HG02642 (cell line): ENCODE measurements around the gene KYAT1.
"Not testable (repeated sequence)": the region's sequence is repeated elsewhere in the genome, so short reads cannot be mapped to it uniquely, and the experiment has no call there.

Experiments
- ATAC-seq: cut with Tn5 transposase; IDR thresholded peaks from one replicate; pipeline ENCODE4 v1.9.1; 2021; ENCODE audit warnings: mild to moderate bottlenecking; ENCODE audit not compliant: unreplicated experiment, poor library complexity

Gene KYAT1

GRCh38 chr9:128886211-128886891, 4.6 kb upstream of the KYAT1 start:
- no peak for ATAC-seq

- no peak for ATAC-seq
These were observed 4.0 kb upstream of the KYAT1 start for GRCh38 chr9:128885798-128886197.

GRCh38 chr9:128885376-128885775, 3.6 kb upstream of the KYAT1 start:
- ATAC-seq: no peak

DNA sequence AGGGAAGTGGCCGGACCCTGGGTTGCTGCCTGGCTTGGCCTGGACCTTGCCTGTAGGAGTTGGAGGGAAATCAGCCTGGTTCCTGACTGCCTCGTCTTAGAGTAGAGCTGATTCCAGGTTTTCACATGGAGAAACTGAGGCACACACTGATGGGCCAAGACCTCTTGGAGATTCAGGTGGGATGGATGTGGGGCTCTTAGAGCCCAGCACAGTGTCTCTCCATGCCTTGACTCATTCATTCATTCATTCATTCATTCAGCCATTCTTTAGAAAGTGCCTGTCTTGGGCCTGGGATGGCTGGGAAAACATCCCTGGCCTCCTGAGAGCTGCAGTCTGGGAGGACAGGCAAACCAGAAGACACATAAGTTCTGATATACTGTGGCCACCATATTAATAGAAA, 2.4 kb upstream of the KYAT1 start:
- ATAC-seq: no peak

DNA sequence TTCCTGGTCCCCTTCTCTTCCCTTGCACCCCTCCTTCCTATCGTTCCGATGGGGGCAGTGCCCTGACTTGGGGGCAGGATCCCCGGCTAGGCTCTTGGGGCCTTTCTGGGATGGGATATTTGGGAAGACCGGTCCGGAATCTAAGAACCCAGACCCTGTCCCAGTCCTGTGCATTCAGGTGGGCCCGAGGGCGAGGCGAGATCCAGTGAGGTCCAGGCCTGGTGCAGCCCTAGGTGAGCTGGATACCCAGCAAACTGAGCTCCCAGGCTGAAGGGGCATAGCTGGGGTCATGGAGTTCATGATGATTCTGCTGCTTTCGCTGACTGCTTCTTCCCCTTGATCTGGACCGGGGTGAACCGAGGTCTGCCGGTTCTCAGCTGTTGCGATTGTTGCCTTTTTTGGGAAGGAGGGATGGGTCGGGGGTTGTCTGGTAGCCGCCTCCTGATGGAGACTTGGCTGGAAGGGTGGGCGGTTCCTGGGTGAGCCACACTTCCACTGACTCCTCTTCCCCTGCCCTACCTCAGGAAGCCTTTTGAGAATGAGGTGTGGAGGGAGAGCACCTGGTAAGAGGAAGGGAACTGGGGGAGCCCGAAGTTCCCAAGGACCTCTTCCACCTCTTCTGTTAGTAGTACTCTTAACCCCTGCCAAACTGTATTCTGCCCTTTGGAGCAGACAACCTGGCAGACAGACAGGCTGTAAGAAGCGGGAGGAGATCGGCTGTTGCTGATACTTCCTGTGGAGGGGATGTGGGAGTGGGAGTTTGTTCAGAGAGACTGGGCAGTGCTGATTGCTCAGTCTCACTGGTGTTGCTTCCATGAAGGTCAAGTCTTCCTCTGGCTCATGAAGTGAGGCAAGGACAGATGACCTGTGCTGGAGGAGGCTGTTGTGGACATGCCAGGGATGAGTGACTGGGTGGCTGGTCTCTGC, 1.2 kb upstream of the KYAT1 start:
- ATAC-seq: no peak

DNA sequence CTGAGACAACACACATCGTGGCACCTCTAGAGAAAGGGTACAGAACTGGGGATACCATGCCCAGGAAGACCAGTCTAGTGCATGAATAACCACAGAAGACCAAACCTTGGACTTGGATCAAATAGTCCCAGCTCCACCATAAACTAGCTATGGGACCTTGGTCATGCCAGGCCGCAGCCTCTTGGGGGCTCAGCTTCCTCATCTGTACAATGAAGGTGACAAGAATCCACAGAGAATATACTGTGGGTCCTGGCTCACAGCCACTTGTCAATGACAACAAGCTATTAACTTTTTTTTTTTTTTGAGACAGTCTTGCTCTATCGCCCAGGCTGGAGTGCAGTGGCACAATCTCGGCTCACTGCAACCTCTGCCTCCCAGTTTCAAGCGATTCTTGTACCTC, 3.9 kb downstream of the KYAT1 start:
- ATAC-seq: no peak

DNA sequence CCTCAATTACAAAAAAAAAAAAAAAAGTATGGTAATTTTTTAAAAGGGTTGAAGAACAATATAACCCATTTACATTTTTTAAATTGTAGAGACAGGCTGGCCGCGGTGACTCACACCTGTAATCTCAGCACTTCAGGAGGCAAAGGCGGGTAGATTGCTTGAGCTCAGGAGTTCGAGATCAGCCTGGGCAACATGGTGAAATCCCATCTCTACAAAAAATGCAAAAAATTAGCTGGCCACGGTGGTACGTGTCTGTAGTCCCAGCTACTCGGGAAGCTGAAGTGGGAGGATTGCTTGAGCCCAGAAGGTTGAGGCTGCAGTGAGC, 10.8 kb downstream of the KYAT1 start:
- ATAC-seq: not testable (repeated sequence)

- no peak for ATAC-seq
These were observed 11.4 kb downstream of the KYAT1 start for GRCh38 chr9:128870128-128870940.

GRCh38 chr9:128863647-128864046, 18.1 kb downstream of the KYAT1 start:
- ATAC-seq: peak; percentile 69

DNA sequence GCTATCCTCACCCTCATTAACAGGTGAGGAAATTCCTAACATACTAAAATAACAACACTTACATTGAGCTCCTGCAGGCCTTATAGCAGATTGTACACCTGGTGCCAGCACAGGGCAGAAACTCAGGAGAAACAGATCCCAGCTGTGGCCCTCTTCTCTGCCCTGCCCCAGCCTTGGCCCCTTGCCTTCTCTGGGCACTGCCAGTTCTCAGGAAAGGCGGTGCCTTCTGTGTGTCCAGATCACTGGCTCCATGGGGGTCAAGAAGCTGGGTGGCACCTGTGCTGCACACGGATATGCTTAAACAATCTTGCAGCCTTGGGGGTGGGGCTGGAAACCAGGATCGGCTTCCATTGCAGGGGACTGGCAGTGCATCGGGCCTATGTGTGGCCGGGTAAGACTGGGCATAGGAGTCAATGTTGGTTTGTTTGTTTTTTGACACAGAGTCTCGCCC, 19.3 kb downstream of the KYAT1 start:
- no peak for ATAC-seq

DNA sequence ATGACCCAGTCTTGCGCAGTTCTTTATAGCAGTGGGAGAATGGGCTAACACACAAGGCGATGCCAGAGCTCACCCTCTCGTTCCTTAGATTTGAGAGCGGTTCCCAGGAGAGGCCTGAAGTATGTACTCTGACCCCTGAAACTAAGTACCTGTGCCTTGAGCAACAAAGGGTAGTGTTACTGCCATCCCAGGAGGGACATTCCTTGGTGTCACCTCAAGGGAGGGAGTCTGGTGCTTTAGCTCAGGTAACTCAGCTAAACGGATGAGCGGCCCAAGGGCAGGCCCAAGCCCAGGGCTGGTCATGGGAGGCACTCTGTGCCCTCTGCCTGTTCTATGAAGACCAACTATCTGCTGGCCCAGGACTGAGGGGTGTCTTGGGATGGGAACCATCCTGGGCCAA, 20.2 kb downstream of the KYAT1 start:
- no peak for ATAC-seq

- ATAC-seq: no peak
These were observed 20.8 kb downstream of the KYAT1 start for GRCh38 chr9:128860937-128861336.

DNA sequence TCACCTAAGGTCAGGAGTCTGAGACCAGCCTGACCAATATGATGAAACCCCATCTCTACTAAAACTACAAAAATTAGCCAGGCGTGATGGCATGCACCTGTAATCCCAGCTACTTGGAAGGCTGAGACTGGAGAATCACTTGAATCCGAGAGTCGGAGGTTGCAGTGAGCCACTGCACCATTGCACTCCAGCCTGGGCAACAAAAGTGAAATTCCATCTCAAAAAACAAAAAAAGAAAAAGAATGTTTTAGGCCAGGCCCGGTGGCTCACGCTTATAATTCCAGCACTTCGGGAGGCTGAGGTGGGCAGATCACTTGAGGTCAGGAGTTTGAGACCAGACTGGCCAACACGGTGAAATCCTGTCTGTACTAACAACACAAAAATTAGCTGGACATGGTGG, 23.3 kb downstream of the KYAT1 start:
- not testable (repeated sequence) for ATAC-seq

DNA sequence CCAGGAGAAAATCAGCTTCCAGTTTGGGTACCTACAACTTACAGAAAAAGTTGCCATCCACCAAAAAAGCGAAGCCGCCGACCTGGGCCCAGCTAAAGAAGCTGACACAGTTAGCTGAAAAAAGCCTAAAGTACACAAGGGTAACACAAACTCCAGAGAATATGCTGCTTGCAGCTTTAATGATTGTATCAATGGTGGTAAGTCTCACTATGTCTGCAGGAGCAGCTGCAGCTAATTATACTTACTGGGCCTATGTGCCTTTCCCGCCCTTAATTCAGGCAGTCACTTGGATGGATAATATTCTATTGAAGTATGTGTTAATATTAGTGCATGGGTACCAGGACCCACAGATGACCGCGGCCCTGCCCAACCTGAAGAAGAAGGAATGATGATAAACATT, 27.3 kb downstream of the KYAT1 start:
- not testable (repeated sequence) for ATAC-seq

- not testable (repeated sequence) for ATAC-seq
These were observed 29.1 kb downstream of the KYAT1 start for GRCh38 chr9:128852646-128853045.

DNA sequence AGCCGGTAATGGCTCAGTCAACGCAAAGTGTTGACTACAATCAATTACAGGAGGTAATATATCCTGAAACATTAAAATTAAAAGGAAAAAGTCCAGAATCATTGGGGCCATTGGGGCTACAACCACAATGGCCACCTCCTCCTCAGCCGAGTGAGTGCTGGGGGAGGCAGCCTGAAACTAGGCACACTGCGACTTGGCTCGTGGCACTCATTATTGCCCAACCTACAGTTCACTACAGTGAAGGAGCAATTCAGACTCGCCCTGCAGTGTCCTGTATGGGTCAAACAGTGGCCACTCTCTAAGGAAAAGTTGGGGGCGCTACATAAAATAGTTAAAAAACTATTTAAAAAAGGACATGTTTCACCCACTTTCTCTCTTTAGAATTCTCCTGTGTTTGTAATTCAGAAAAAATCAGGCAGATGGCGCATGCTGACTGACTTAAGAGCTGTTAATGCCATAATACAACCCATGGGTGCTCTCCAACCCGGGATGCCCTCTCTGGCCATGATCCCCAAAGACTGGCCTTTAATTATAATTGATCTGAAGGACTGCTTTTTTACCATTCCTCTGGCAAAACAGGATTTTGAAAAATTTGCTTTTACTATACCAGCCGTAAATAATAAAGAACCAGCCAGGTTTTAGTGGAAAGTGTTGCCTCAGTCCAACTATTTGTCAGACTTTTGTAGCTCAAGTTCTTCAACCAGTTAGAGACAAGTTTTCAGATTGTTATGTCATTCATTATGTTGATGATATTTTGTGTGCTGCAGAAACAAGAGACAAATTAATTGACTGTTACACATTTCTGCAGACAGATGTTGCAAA, 29.8 kb downstream of the KYAT1 start:
- not testable (repeated sequence) for ATAC-seq

DNA sequence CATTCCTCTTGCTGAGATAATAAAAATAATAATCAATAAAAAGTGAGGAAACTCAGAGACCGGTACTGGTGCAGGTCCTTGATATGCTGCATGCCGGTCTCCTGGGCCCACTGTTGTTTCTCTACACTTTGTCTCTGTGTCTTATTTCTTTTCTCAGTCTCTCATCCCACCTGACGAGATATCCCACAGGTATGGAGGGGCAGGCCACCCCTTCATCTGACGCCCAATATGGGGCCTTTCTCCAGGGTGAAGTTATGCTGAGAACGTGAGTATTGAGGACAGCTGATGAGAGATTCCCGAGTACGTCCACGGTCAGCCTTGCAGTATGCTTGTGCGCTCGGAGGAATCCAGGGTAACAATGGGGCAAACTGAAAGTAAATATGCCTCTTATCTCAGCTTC, 30.7 kb downstream of the KYAT1 start:
- not testable (repeated sequence) for ATAC-seq

GRCh38 chr9:128847803-128848202, 33.9 kb downstream of the KYAT1 start:
- no peak for ATAC-seq

DNA sequence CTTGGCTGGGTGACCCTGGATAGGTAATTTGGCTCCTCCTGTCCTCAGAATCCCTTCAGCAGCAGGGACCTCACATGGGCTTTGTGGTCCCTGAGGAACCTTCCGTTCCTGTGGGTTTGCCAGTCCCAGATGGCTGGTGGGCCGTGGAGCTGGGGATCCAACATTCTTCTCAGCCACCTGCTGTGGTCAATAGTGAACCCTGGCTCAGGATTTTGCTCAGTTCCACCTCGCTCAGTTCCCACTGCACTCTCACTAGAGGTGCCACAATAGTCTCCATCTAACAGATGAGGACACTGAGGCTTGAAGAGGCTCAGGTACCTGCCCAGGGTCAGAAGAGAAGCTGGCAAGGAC, 35.1 kb downstream of the KYAT1 start:
- no peak for ATAC-seq
